GM12865 (cell line): ENCODE data around the gene ZG16B.

ENCODE experiments used
- DNase-seq: peaks from one replicate; pipeline ENCODE4 v3.0.0; 2010; ENCODE audit warnings: low read depth
- H3K4me3 ChIP-seq: 2 replicates; pipeline ENCODE4 v1.5.1; 2011; ENCODE audit warnings: mild to moderate bottlenecking, low read depth, low read length, control low read depth
- CTCF ChIP-seq: IDR thresholded peaks from 2 replicates; pipeline ENCODE4 v1.5.1; 2011; ENCODE audit warnings: low read length, control low read depth, low read depth, inconsistent platforms; ENCODE audit not compliant: insufficient read depth; ENCODE audit errors: missing control alignments

ZG16B gene

GRCh38 chr16:2786061-2786825, 43.9 kb upstream of the ZG16B start:
- H3K4me3 ChIP-seq = no peak overlapping the region
- DNase-seq = no peak
- no peak for TF ChIP-seq CTCF

DNA sequence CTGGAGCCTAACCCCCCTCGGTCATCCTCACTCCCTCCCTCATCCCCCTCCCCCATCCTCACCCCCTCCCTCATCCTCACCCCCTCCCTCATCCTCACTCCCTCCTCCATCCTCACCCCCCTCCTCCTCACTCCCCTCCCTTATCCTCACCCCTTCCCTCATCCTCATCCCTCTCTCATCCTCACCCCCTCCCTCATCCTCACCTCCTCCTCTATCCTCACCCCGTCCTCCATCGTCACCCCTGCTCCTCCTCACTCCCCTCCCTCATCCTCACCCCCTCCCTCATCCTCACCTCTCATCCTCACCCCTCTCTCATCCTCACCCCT, 43.3 kb upstream of the ZG16B start:
- DNase-seq = no peak
- no peak overlapping the region for H3K4me3 ChIP-seq
- no peak for TF ChIP-seq CTCF

DNA sequence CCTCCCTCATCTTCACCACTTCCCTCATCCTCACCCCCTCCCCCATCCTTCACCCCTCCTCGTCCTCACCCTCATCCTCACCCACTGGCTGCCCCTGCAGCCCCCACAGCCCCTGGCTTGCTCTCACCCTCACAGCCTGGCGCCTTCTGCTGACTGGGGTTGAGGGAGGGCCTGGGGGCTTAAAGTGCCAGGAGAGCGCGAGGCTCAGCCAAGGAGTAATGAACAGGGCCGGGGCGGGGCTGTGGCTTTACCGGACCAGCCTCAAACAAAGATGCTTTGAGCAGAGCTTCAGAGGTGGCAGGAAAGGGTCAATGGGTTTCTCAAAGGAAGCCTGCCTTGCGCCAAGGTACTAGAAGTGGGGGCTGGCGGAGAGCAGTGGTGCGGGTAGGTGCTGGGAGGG, 42.7 kb upstream of the ZG16B start, which contains the start of gene PRSS33:
Gene PRSS33 (minus strand): TSS at position 155 of the 400 bp plus-strand sequence. CDS start 1,013 bp downstream, outside the sequence.
- TF ChIP-seq CTCF = no peak
- H3K4me3 ChIP-seq = no peak within 1 kb of the TSS
- no peak for DNase-seq

GRCh38 chr16:2787961-2788360, 42.1 kb upstream of the ZG16B start:
- H3K4me3 ChIP-seq = no peak overlapping the region
- no peak for TF ChIP-seq CTCF
- no peak for DNase-seq

GRCh38 chr16:2790631-2791030, 39.5 kb upstream of the ZG16B start:
- TF ChIP-seq CTCF = no peak
- H3K4me3 ChIP-seq = no peak overlapping the region
- DNase-seq = no peak

- no peak for DNase-seq
- H3K4me3 ChIP-seq = no peak overlapping the region
- TF ChIP-seq CTCF = no peak
Measured at GRCh38 chr16:2791174-2791573, 38.9 kb upstream of the ZG16B start.

GRCh38 chr16:2792940-2793339, 37.2 kb upstream of the ZG16B start:
- no peak for TF ChIP-seq CTCF
- H3K4me3 ChIP-seq = no peak overlapping the region
- DNase-seq = no peak
